K562 (cell line): Measurements from ENCODE around the gene PPP1R9B. TPM values are rescaled to one million over a fixed set of nuclear protein-coding genes. Genes with fewer than 3 reads are reported as not detected.
A peak's percentile ranks its signal among the peaks of the same experiment; 100 is the strongest.

ENCODE experiments used
- CCNT2 ChIP-seq: IDR thresholded peaks from 2 replicates; pipeline ENCODE4 v1.6.1; 2011; ENCODE audit warnings: borderline replicate concordance, low read depth, mild to moderate bottlenecking, moderate library complexity, mixed read lengths, low read length; ENCODE audit not compliant: insufficient read length; ENCODE audit errors: extremely low read depth
- CSDE1 ChIP-seq, 2 experiments: fragments of 450-650 bp; IDR thresholded peaks; 2 replicates each; pipeline ENCODE4 v1.6.1; 2016; ENCODE audit warnings: mild to moderate bottlenecking in 1 of 2
- ESRRA ChIP-seq: fragments of 450-650 bp; IDR thresholded peaks from 2 replicates; pipeline ENCODE4 v1.6.1; 2014; ENCODE audit warnings: low read depth, mild to moderate bottlenecking, moderate library complexity, borderline replicate concordance
- EZH2 ChIP-seq: IDR thresholded peaks from 2 replicates; pipeline ENCODE4 v1.6.1; 2012; ENCODE audit warnings: low read depth, mild to moderate bottlenecking, inconsistent platforms, low read length, borderline replicate concordance
- GTF3C2 ChIP-seq: IDR thresholded peaks from 3 replicates; pipeline ENCODE4 v1.6.1; 2011; ENCODE audit warnings: borderline replicate concordance, mild to moderate bottlenecking, moderate library complexity; ENCODE audit not compliant: insufficient read length; ENCODE audit errors: extremely low read depth
- MAX ChIP-seq: sonication (generic); formaldehyde crosslinking; IDR thresholded peaks from 2 replicates; pipeline ENCODE4 v1.9.0; 2022; ENCODE audit warnings: mild to moderate bottlenecking, missing genetic modification reagents
- MAZ ChIP-seq, 2 experiments: fragments of 450-650 bp in 1 of 2; sonication (generic) in 1 of 2; formaldehyde crosslinking; IDR thresholded peaks in 1 of 2; conservative IDR thresholded peaks in 1 of 2; 2 replicates each; pipeline versions ENCODE4 v1.4.0 to v1.5.0; 2020; ENCODE audit warnings: mild to moderate bottlenecking in 1 of 2, missing genetic modification reagents in 1 of 2
- MXD1 ChIP-seq: fragments of 250-450 bp; sonication (Bioruptor Pico); IDR thresholded peaks from 2 replicates; pipeline ENCODE4 v1.8.0; 2021; ENCODE audit warnings: borderline replicate concordance, mild to moderate bottlenecking, moderate library complexity; ENCODE audit not compliant: poor library complexity, severe bottlenecking
- POLR2A ChIP-seq: fragments of 450-650 bp; conservative IDR thresholded peaks from 2 replicates; pipeline ENCODE4 v1.6.1; 2016
- PREB ChIP-seq: sonication (generic); formaldehyde crosslinking; IDR thresholded peaks from 2 replicates; pipeline ENCODE4 v1.8.1; 2023; ENCODE audit warnings: mild to moderate bottlenecking, missing genetic modification reagents
- RB1 ChIP-seq: fragments of 450-650 bp; IDR thresholded peaks from 2 replicates; pipeline ENCODE4 v1.6.1; 2017; ENCODE audit warnings: low read depth, mild to moderate bottlenecking
- SETDB1 ChIP-seq: IDR thresholded peaks from one replicate; pipeline ENCODE4 v1.6.1; 2012; ENCODE audit warnings: low read length, control low read depth, inconsistent platforms
- SRF ChIP-seq, 2 experiments: fragments of 250-450, 450-650 bp in 1 of 2; sonication (Bioruptor Pico) in 1 of 2; sonication (generic) in 1 of 2; formaldehyde crosslinking; IDR thresholded peaks; 2 replicates each; pipeline versions ENCODE4 v1.5.0 to v1.5.1; 2020 to 2022; ENCODE audit warnings: mild to moderate bottlenecking in 1 of 2, missing genetic modification reagents in 1 of 2
- TAF9B ChIP-seq: fragments of 450-650 bp; IDR thresholded peaks from 2 replicates; pipeline ENCODE4 v1.6.1; 2018; ENCODE audit warnings: mild to moderate bottlenecking; ENCODE audit not compliant: partially characterized antibody
- TCF15 ChIP-seq: fragments of 250-450 bp; sonication (Bioruptor Pico); IDR thresholded peaks from 2 replicates; pipeline ENCODE4 v1.8.0; 2022; ENCODE audit warnings: moderate library complexity, mild to moderate bottlenecking, inconsistent platforms
- ZBTB2 ChIP-seq: fragments of 450-650 bp; IDR thresholded peaks from 2 replicates; pipeline ENCODE4 v1.6.1; 2016; ENCODE audit warnings: antibody characterized with exemption
- ZKSCAN1 ChIP-seq: fragments of 150-350 bp; IDR thresholded peaks from 2 replicates; pipeline ENCODE4 v1.6.1; 2016; ENCODE audit warnings: low read depth, low read length
- ZNF133 ChIP-seq: fragments of 250-450 bp; sonication (Bioruptor Pico); IDR thresholded peaks from 2 replicates; pipeline ENCODE4 v1.4.0; 2020; ENCODE audit warnings: mild to moderate bottlenecking
- ZNF146 ChIP-seq: IDR thresholded peaks from one replicate; pipeline ENCODE4 v1.6.1; 2018; ENCODE audit warnings: missing compliant biosample characterization; ENCODE audit not compliant: unreplicated experiment
- ZNF224 ChIP-seq: sonication (generic); formaldehyde crosslinking; IDR thresholded peaks from 2 replicates; pipeline ENCODE4 v1.8.0; 2022; ENCODE audit warnings: mild to moderate bottlenecking, missing genetic modification reagents
- ZNF766 ChIP-seq: fragments of 200-800 bp; sonication (Bioruptor generic); conservative IDR thresholded peaks from 2 replicates; pipeline ENCODE4 v1.6.1; 2016; ENCODE audit warnings: missing genetic modification characterization, missing compliant biosample characterization
- polyA plus RNA-seq, 8 experiments: library from polyadenylated mRNA; depleted of rRNA in 4 of 8; stranded (reverse) in 5 of 8; unstranded in 3 of 8; fragments of >200 nt; fragmentation: Nextera tagmentation in 2 of 8; fragmentation: Illumina TruSeq in 1 of 8; extraction: Ambion mirVana in 2 of 8; extraction: Trizol in 1 of 8; gene quantifications; 2 replicates each; pipeline versions ENCODE4 v1.2.1 to v1.2.3, GENCODE V29; 2011 to 2014; ENCODE audit warnings: inconsistent platforms in 1 of 8, missing spikeins in 1 of 8
- total RNA-seq, 7 experiments: library from RNA; depleted of rRNA in 6 of 7; stranded (reverse); fragments of >200 nt in 6 of 7; fragmentation: Illumina TruSeq in 2 of 7; extraction: Trizol in 2 of 7; gene quantifications; 2 replicates each; pipeline versions ENCODE4 v1.2.1 to v1.2.3, GENCODE V29; 2011 to 2021; ENCODE audit warnings: low replicate concordance in 1 of 7

Gene PPP1R9B
- total and polyA plus RNA-seq, 9 of the 15 experiments (the other 6 are each of a cell fraction or from before 2014, with no cell fraction given): 0.10 to 63.5 (median 24.7) TPM

GRCh38 chr17:50094753-50095619 lies 55.5 kb downstream of the PPP1R9B start, which contains the start of gene PDK2 (continued):
- TF ChIP-seq ZNF766 (CRISPR knock-in tag) (no peak), TAF9B (no peak), CSDE1 (IDR thresholded peaks at IDR 0.05) (no peak), MXD1 (CRISPR knock-in tag) (no peak), ZNF224 (CRISPR knock-in tag) (no peak), MAZ (CRISPR knock-in tag; conservative IDR thresholded peaks at IDR 0.05 in 1 of 2, IDR thresholded peaks at IDR 0.05 in 1 of 2) (peak in 1 of 2 experiments; percentile 64; a peak in 3 of 4 replicates), MAX (CRISPR knock-in tag) (peak; percentile 93), CCNT2 (no peak), RB1 (no peak), TCF15 (CRISPR knock-in tag) (no peak), ZBTB2 (no peak), GTF3C2 (no peak), ZKSCAN1 (no peak), EZH2 (no peak), PREB (no peak), SRF (CRISPR knock-in tag; IDR thresholded peaks at IDR 0.05) (no peak), SETDB1 (no peak), ZNF133 (CRISPR knock-in tag) (no peak), POLR2A (no peak), ZNF146 (CRISPR knock-in tag) (no peak), ESRRA (no peak)
